ENCODE results near the gene RBKS.

The RBKS gene

DNA sequence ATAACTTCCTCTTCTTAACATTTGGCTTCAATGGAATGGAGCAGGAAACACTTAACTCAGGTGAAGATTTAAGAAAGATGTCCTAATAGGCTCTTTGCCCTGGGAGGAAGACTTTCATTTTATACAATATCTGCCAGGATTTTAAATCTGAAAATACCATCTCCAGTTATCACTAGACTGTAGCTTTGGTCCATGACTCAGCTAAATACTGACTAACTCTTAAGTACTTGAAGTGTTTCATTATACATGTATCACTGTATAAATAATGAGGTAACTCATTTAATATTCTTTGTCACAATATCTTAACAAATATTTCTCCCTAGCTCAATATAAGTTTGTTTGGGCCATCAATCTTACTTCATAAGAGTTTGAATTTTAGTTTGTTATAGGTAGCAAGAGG lies 34.7 kb downstream of the RBKS start:
- Histone ChIP-seq H3K4me1 (ENCODE audit: control insufficient read depth, insufficient read depth, low read length) (no peaks in the 10 kb centered on the region), H3K27me3 (ENCODE audit: control insufficient read depth, insufficient read depth, low read length) (no peaks in the 10 kb centered on the region), H3K27ac (ENCODE audit: low read length) (no peak overlapping the region), H3K4me3 (ENCODE audit: low read length) (no peak overlapping the region), H3K36me3 (ENCODE audit: control insufficient read depth, insufficient read depth, low read length) (no peaks in the 10 kb centered on the region), H3K9me3 (ENCODE audit: control insufficient read depth, insufficient read depth, low read length) (no peaks in the 10 kb centered on the region)
- no peak for DNase-seq (ENCODE audit: low read depth, low spot score)

DNA sequence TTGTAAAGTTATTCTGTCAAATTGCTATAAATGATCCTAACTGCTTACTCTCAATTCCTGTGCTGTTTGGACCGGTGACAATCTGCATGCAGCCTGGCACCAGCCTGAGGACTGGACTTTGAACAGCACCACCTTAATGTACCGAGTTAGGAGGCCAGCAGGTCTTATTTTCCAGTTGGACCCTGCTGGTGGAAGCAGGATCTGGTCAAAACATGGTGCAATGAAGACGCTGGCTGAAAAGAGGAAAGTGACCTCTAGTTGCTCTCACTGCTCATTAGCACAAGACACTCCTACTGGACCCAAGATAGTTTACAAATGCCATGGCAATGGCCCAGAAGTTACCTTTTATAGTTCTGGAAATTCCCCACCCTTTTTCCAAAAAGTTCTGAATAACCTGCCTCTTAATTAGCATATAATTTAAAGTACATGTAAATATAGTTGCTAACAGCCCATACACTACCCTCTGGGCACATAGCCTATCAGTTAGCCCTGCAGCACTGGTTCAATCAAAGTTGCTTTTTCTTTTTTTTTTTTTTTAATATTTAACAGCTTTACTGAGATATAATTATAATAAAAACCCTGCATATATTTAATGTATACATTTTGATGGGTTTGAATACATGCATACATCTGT lies 35.8 kb downstream of the RBKS start:
- Histone ChIP-seq H3K4me3 (ENCODE audit: low read length) (no peak overlapping the region), H3K9me3 (ENCODE audit: control insufficient read depth, insufficient read depth, low read length) (no peaks in the 10 kb centered on the region), H3K27ac (ENCODE audit: low read length) (no peak overlapping the region), H3K36me3 (ENCODE audit: control insufficient read depth, insufficient read depth, low read length) (no peaks in the 10 kb centered on the region), H3K4me1 (ENCODE audit: control insufficient read depth, insufficient read depth, low read length) (no peaks in the 10 kb centered on the region), H3K27me3 (ENCODE audit: control insufficient read depth, insufficient read depth, low read length) (no peaks in the 10 kb centered on the region)
- DNase-seq (ENCODE audit: low read depth, low spot score): no peak
- WGBS (ENCODE audit: insufficient coverage, insufficient read length): no CpG with 5 or more reads among the region's 3 CpGs

DNA sequence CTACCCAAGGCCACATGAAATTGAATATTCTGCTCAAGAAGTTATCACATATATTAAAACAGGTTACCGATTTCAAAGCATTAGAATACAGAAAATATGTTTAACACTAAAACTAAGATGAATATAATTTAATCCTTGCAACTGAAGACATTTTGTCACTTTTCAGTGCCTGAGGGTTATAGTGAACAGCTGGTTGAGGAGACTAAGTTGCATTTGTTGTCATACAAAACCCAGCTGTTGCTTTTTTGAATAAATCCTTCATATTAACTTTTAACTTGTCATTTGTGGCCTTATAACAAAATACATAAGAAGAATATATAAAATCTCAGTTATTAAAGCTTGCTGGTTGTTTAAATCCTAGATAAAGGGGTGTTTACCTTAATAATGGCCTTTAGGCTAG lies 37.5 kb downstream of the RBKS start:
- Histone ChIP-seq H3K4me1 (ENCODE audit: control insufficient read depth, insufficient read depth, low read length) (no peaks in the 10 kb centered on the region), H3K36me3 (ENCODE audit: control insufficient read depth, insufficient read depth, low read length) (no peaks in the 10 kb centered on the region), H3K4me3 (ENCODE audit: low read length) (no peak overlapping the region), H3K27me3 (ENCODE audit: control insufficient read depth, insufficient read depth, low read length) (no peaks in the 10 kb centered on the region), H3K27ac (ENCODE audit: low read length) (no peak overlapping the region), H3K9me3 (ENCODE audit: control insufficient read depth, insufficient read depth, low read length) (no peaks in the 10 kb centered on the region)
- DNase-seq (ENCODE audit: low read depth, low spot score): no peak
- no CpG with 5 or more reads among the region's 1 CpG for WGBS (ENCODE audit: insufficient coverage, insufficient read length)

DNA sequence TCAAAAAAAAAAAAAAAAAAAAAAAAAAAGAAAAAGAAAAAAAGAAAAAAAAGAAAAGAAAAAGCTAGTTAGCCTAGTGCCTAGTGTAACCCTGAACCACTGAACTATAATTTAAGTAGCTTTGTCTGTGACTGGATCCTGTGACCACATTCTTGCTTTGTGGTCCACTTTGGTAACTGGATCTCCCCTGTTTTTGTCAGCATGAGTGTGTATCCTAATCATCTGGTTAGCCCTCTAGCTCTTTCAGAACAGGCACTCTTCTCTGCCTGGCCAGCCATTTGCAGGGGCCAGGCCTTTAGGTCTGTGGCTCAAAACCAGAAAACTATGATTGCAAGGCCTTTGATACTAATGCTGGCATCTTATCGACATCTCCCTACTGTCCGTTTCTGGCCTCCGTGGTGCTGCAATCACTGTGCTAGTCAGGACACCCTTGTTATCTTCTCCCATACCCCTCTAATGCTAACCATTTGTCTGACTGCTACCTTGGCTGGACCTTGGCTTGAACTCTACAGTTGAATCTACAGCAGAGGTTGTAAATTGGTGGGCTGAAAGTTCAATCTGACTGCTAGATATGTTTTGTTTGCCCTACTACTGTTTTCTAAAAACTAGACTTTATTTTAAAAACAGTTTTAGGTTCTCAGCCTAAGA lies 40.5 kb downstream of the RBKS start:
- Histone ChIP-seq H3K4me3 (ENCODE audit: low read length) (no peak overlapping the region), H3K27me3 (ENCODE audit: control insufficient read depth, insufficient read depth, low read length) (no peaks in the 10 kb centered on the region), H3K4me1 (ENCODE audit: control insufficient read depth, insufficient read depth, low read length) (no peaks in the 10 kb centered on the region), H3K27ac (ENCODE audit: low read length) (no peak overlapping the region), H3K36me3 (ENCODE audit: control insufficient read depth, insufficient read depth, low read length) (no peaks in the 10 kb centered on the region), H3K9me3 (ENCODE audit: control insufficient read depth, insufficient read depth, low read length) (no peaks in the 10 kb centered on the region)
- no peak for DNase-seq (ENCODE audit: low read depth, low spot score)
- WGBS (ENCODE audit: insufficient coverage, insufficient read length): no CpG with 5 or more reads among the region's 3 CpGs

DNA sequence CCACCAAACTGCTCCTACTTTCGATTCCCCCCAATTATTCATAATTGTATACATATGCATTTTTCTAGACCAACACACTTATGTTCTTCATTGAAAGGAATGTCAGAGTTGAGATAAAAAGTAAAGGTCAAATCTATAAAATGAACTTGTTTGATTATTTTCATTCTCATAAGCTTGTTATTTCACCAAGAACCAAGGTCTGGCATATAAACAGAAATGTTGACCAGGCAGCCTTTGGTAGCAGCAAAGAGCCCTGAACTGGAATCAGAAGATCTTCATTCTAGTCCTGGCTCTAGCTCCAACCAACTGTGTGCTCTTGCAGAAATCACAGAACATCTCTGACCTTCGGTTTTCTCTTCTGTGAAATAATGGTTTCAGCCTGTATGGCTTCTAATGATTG lies 42.9 kb downstream of the RBKS start:
- Histone ChIP-seq H3K36me3 (ENCODE audit: control insufficient read depth, insufficient read depth, low read length) (no peaks in the 10 kb centered on the region), H3K4me3 (ENCODE audit: low read length) (no peak overlapping the region), H3K4me1 (ENCODE audit: control insufficient read depth, insufficient read depth, low read length) (no peaks in the 10 kb centered on the region), H3K9me3 (ENCODE audit: control insufficient read depth, insufficient read depth, low read length) (no peaks in the 10 kb centered on the region), H3K27me3 (ENCODE audit: control insufficient read depth, insufficient read depth, low read length) (no peaks in the 10 kb centered on the region), H3K27ac (ENCODE audit: low read length) (no peak overlapping the region)
- 100% methylated on average over 1 of the region's 2 CpGs for WGBS (ENCODE audit: insufficient coverage, insufficient read length)
- DNase-seq (ENCODE audit: low read depth, low spot score): no peak

DNA sequence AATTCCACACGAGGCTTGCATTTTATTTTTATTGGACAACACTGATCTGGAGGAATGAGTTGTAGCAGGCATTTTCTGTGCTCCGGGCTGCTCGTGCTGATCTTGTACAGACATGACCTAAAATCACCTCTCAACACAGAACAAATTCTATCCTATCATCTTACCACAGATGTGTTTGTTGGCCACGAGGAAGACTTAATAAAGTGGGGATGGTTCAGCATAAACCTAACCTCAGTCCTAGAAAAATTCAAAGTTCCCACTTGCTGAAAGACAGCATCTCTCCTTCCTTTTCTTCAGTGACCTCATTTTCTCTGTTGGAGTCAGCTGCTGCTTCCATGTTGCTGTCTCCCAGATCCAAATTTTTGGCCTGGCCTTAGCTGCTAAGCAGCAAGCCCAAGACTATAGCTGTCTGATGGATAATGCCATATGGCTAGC lies 45.3 kb downstream of the RBKS start:
- Histone ChIP-seq H3K4me3 (ENCODE audit: low read length) (no peak overlapping the region), H3K27me3 (ENCODE audit: control insufficient read depth, insufficient read depth, low read length) (no peaks in the 10 kb centered on the region), H3K27ac (ENCODE audit: low read length) (no peak overlapping the region), H3K9me3 (ENCODE audit: control insufficient read depth, insufficient read depth, low read length) (no peaks in the 10 kb centered on the region), H3K36me3 (ENCODE audit: control insufficient read depth, insufficient read depth, low read length) (no peaks in the 10 kb centered on the region), H3K4me1 (ENCODE audit: control insufficient read depth, insufficient read depth, low read length) (no peaks in the 10 kb centered on the region)
- no CpG with 5 or more reads among the region's 4 CpGs for WGBS (ENCODE audit: insufficient coverage, insufficient read length)
- no peak for DNase-seq (ENCODE audit: low read depth, low spot score)

DNA sequence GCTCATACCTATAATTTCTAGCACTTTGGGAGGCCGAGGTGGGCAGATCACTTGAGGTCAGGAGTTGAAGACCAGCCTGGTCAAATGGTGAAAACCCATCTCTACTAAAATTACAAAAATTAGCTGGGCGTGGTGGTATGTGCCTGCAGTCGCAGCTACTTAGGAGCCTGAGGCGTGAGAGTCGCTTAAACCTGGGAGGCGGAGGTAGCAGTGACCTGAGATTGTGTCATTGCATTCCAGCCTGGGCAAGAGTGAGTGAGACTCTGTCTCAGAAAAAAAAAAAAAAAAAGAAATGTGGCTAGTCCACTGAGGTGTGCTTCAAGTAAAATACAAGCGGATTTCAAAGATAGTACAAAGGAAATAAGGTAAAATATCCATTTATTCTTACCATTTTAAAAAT lies 46.2 kb downstream of the RBKS start:
- no peaks in the 10 kb centered on the region for H3K9me3 ChIP-seq (ENCODE audit: control insufficient read depth, insufficient read depth, low read length)
- H3K27me3 ChIP-seq (ENCODE audit: control insufficient read depth, insufficient read depth, low read length): no peaks in the 10 kb centered on the region
- H3K4me1 ChIP-seq (ENCODE audit: control insufficient read depth, insufficient read depth, low read length): no peaks in the 10 kb centered on the region
- no peak overlapping the region for H3K4me3 ChIP-seq (ENCODE audit: low read length)
- WGBS (ENCODE audit: insufficient coverage, insufficient read length): no CpG with 5 or more reads among the region's 7 CpGs
- no peak for DNase-seq (ENCODE audit: low read depth, low spot score)
- H3K36me3 ChIP-seq (ENCODE audit: control insufficient read depth, insufficient read depth, low read length): no peaks in the 10 kb centered on the region
- H3K27ac ChIP-seq (ENCODE audit: low read length): no peak overlapping the region

DNA sequence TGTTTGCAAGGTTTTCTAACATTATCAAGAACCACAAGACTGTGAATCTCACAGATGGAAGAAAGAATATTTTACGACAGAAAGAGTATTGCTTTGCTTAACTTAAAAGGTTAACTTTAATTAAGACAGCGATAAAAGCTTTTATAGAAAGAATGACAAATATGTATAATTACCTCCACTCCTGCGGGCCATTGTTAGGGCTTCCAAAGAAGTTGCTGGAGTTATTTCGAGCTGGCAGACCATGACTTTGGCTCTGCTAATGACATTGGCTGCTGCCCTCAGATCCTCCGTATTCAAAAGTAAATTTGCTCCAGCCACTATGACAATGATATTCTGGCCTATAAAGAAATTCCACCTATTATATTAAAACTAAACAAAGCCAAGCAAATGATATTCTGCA lies 47.3 kb downstream of the RBKS start:
- no peak for DNase-seq (ENCODE audit: low read depth, low spot score)
- Histone ChIP-seq H3K27me3 (ENCODE audit: control insufficient read depth, insufficient read depth, low read length) (no peaks in the 10 kb centered on the region), H3K27ac (ENCODE audit: low read length) (no peak overlapping the region), H3K36me3 (ENCODE audit: control insufficient read depth, insufficient read depth, low read length) (no peaks in the 10 kb centered on the region), H3K9me3 (ENCODE audit: control insufficient read depth, insufficient read depth, low read length) (no peaks in the 10 kb centered on the region), H3K4me3 (ENCODE audit: low read length) (no peak overlapping the region), H3K4me1 (ENCODE audit: control insufficient read depth, insufficient read depth, low read length) (no peaks in the 10 kb centered on the region)
- no CpG with 5 or more reads among the region's 5 CpGs for WGBS (ENCODE audit: insufficient coverage, insufficient read length)

DNA sequence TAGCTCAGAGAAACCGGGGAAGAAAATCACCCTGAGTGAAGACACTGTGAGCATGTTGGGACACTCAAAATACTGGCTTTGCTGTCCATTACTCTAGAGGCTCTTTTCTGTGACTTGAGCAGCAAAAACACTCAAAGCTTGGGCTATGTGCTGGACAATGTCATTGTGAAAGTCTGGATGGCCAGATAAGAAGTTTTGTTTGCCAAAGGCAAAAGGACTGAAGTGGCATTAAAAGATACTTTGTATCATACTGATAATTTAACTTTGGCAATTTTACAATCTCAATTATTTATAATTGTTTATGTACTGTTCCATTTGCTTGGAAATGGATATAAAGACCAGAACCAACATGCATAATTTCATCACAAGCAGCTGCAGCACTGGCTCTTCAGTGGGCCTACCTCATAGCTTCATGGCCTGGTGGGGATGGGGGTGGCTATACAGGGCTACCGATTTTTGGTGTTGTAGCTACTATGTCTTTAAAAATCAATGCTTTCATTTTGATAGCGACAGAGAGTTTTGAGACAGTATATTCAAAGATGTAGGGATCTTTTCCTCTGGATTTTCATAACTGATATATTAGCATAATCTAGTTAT lies 51.1 kb downstream of the RBKS start:
- H3K4me1 ChIP-seq (ENCODE audit: control insufficient read depth, insufficient read depth, low read length): no peaks in the 10 kb centered on the region
- H3K27ac ChIP-seq (ENCODE audit: low read length): no peak overlapping the region
- WGBS (ENCODE audit: insufficient coverage, insufficient read length): no CpG with 5 or more reads among the region's 3 CpGs
- no peak for DNase-seq (ENCODE audit: low read depth, low spot score)
- no peaks in the 10 kb centered on the region for H3K27me3 ChIP-seq (ENCODE audit: control insufficient read depth, insufficient read depth, low read length)
- H3K9me3 ChIP-seq (ENCODE audit: control insufficient read depth, insufficient read depth, low read length): no peaks in the 10 kb centered on the region
- H3K4me3 ChIP-seq (ENCODE audit: low read length): no peak overlapping the region
- H3K36me3 ChIP-seq (ENCODE audit: control insufficient read depth, insufficient read depth, low read length): no peaks in the 10 kb centered on the region

DNA sequence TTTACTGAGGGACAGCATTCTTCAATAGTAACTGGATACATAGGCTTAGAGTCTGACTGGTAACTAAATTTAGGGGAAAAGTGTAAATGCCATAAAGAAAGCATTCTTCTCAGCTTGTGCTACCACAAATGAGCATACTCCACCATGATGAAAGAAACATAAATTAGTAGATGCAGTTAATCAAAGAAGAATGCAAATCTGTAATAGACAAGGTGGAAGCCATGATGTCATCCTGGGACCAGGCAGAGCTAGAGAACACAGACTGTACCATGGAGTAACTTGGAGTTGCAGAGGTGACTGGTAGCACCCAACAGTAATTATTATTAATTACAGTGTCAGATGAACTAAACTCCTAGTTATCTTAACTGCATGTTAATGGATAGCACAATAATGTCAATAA lies 51.7 kb downstream of the RBKS start:
- H3K36me3 ChIP-seq (ENCODE audit: control insufficient read depth, insufficient read depth, low read length): no peaks in the 10 kb centered on the region
- H3K27me3 ChIP-seq (ENCODE audit: control insufficient read depth, insufficient read depth, low read length): no peaks in the 10 kb centered on the region
- H3K27ac ChIP-seq (ENCODE audit: low read length): no peak overlapping the region
- no peak for DNase-seq (ENCODE audit: low read depth, low spot score)
- H3K4me3 ChIP-seq (ENCODE audit: low read length): no peak overlapping the region
- no peaks in the 10 kb centered on the region for H3K4me1 ChIP-seq (ENCODE audit: control insufficient read depth, insufficient read depth, low read length)
- H3K9me3 ChIP-seq (ENCODE audit: control insufficient read depth, insufficient read depth, low read length): no peaks in the 10 kb centered on the region

DNA sequence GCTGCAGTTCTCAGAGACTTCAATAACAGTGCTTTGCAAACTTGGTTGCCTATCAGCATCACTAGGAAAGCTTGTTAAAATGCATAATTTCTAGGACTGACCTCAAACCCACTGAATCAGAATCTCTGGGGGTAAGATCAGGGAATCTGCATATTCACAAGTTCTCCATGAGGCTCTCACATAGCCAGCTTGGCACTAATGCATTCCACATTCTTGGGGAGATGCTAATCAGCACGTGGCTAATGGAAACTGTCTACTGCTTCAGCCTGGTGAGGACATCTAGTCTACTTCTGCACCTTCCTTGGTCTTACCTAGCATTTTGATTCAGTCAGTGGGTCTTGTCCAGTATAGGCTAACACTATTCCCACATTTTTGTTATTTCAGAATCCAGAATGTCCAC lies 56.3 kb downstream of the RBKS start:
- no peak overlapping the region for H3K4me3 ChIP-seq (ENCODE audit: low read length)
- H3K27me3 ChIP-seq (ENCODE audit: control insufficient read depth, insufficient read depth, low read length): no peaks in the 10 kb centered on the region
- H3K4me1 ChIP-seq (ENCODE audit: control insufficient read depth, insufficient read depth, low read length): no peaks in the 10 kb centered on the region
- no CpG with 5 or more reads among the region's 1 CpG for WGBS (ENCODE audit: insufficient coverage, insufficient read length)
- H3K9me3 ChIP-seq (ENCODE audit: control insufficient read depth, insufficient read depth, low read length): no peaks in the 10 kb centered on the region
- no peak for DNase-seq (ENCODE audit: low read depth, low spot score)
- H3K27ac ChIP-seq (ENCODE audit: low read length): no peak overlapping the region
- no peaks in the 10 kb centered on the region for H3K36me3 ChIP-seq (ENCODE audit: control insufficient read depth, insufficient read depth, low read length)

Measured in iPS DF 6.9 (cell line).